ENCODE results near the gene NOTCH1. TPM values are rescaled to one million over a fixed set of nuclear protein-coding genes. Genes with fewer than 3 reads are reported as not detected.
"Not testable (repeated sequence)": the region's sequence is repeated elsewhere in the genome, so short reads cannot be mapped to it uniquely, and the experiment has no call there.

Gene NOTCH1
- total RNA-seq, 2 donors from 2014 or later, result 23.4 to 24.2 TPM

DNA sequence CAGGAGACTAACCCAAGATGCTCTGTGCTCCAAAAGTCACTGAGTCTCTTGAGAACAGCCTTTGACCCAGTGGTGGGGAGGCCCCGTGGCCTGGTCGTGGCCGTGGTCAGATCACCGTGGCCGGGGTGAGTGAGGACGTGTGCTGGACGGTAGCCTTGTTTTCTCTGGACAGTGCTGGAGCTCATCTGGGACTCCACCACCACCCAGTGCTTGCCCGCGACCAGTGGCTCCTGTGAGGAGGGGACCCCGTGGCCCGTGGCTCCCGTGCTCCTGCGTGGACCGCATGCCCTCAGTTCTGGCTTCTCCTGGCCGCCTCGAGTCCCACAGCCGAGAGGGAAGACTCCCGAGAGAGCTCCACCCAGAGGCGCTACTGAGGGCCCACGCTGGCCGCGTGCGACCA, 15.9 kb upstream of the NOTCH1 start:
- H3K4me3 Mint-ChIP-seq, result no peak overlapping the region
- Histone ChIP-seq H3K36me3 (ENCODE audit: control insufficient read depth, insufficient read depth, low read length) (no peaks in the 10 kb centered on the region), H3K27ac (ENCODE audit: low read depth, low read length) (no peak overlapping the region), H3K9ac (ENCODE audit: extremely low read depth, low read length, poor library complexity, severe bottlenecking) (no peak overlapping the region), H3K4me1 (ENCODE audit: control insufficient read depth, insufficient read depth, low read length) (no peaks in the 10 kb centered on the region), H3K4me3 (ENCODE audit: low read length) (no peak overlapping the region), H3K27me3 (ENCODE audit: control insufficient read depth, insufficient read depth, low read length, poor library complexity, severe bottlenecking) (no peaks in the 10 kb centered on the region), H3K9me3 (ENCODE audit: control insufficient read depth, low read length) (peaks cover 17% of the 10 kb centered on the region)
- 84 to 85% methylated on average over 15 to 23 of the region's 23 CpGs for WGBS, 2 experiments (ENCODE audit: insufficient coverage in 1 of 2, insufficient read length in 1 of 2)
- peaks cover 6% of the 10 kb centered on the region for H3K36me3 Mint-ChIP-seq (ENCODE audit: low read depth)
- no peak overlapping the region for H3K27ac Mint-ChIP-seq
- H3K9me3 Mint-ChIP-seq, result peaks cover 36% of the 10 kb centered on the region
- H3K27me3 Mint-ChIP-seq (ENCODE audit: insufficient read depth), result peaks cover 30% of the 10 kb centered on the region
- no peak for DNase-seq
- TF ChIP-seq, protein P1, sequence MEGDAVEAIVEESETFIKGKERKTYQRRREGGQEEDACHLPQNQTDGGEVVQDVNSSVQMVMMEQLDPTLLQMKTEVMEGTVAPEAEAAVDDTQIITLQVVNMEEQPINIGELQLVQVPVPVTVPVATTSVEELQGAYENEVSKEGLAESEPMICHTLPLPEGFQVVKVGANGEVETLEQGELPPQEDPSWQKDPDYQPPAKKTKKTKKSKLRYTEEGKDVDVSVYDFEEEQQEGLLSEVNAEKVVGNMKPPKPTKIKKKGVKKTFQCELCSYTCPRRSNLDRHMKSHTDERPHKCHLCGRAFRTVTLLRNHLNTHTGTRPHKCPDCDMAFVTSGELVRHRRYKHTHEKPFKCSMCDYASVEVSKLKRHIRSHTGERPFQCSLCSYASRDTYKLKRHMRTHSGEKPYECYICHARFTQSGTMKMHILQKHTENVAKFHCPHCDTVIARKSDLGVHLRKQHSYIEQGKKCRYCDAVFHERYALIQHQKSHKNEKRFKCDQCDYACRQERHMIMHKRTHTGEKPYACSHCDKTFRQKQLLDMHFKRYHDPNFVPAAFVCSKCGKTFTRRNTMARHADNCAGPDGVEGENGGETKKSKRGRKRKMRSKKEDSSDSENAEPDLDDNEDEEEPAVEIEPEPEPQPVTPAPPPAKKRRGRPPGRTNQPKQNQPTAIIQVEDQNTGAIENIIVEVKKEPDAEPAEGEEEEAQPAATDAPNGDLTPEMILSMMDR (conservative IDR thresholded peaks at IDR 0.05), result no peak
- H3K4me1 Mint-ChIP-seq, result peaks cover 3% of the 10 kb centered on the region

DNA sequence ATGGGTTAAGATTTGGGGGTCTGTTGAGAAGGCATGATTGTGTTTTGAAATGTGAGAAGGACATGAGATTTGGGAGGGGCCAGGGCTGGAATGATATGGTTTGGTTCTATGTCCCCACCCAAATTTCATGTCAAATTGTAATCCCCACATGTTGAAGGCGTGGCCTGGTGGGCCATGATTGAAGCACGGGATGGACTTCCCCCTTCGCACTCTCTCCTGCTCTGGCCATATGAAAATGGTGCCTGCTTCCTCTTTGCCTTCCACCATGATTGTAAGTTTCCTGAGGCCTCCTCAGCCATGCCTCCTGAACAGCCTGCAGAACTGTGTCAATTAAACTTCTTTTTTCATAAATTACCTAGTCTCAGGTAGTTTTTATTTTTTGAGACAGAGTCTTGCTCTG, 14.7 kb upstream of the NOTCH1 start:
- Histone ChIP-seq H3K27me3 (ENCODE audit: control insufficient read depth, insufficient read depth, low read length, poor library complexity, severe bottlenecking) (no peaks in the 10 kb centered on the region), H3K9ac (ENCODE audit: extremely low read depth, low read length, poor library complexity, severe bottlenecking) (no peak overlapping the region), H3K36me3 (ENCODE audit: control insufficient read depth, insufficient read depth, low read length) (no peaks in the 10 kb centered on the region), H3K9me3 (ENCODE audit: control insufficient read depth, low read length) (peaks cover 17% of the 10 kb centered on the region), H3K4me1 (ENCODE audit: control insufficient read depth, insufficient read depth, low read length) (no peaks in the 10 kb centered on the region), H3K4me3 (ENCODE audit: low read length) (no peak overlapping the region), H3K27ac (ENCODE audit: low read depth, low read length) (no peak overlapping the region)
- DNase-seq, result no peak
- H3K4me1 Mint-ChIP-seq, result peaks cover 2% of the 10 kb centered on the region
- peaks cover 6% of the 10 kb centered on the region for H3K36me3 Mint-ChIP-seq (ENCODE audit: low read depth)
- WGBS, 2 experiments (ENCODE audit: insufficient coverage in 1 of 2, insufficient read length in 1 of 2), result 96 to 100% methylated on average over 3 of the region's 3 CpGs
- H3K27me3 Mint-ChIP-seq (ENCODE audit: insufficient read depth), result peaks cover 30% of the 10 kb centered on the region
- TF ChIP-seq, protein P1 (conservative IDR thresholded peaks at IDR 0.05), result no peak
- no peak overlapping the region for H3K27ac Mint-ChIP-seq
- H3K4me3 Mint-ChIP-seq, result no peak overlapping the region
- peaks cover 36% of the 10 kb centered on the region for H3K9me3 Mint-ChIP-seq

DNA sequence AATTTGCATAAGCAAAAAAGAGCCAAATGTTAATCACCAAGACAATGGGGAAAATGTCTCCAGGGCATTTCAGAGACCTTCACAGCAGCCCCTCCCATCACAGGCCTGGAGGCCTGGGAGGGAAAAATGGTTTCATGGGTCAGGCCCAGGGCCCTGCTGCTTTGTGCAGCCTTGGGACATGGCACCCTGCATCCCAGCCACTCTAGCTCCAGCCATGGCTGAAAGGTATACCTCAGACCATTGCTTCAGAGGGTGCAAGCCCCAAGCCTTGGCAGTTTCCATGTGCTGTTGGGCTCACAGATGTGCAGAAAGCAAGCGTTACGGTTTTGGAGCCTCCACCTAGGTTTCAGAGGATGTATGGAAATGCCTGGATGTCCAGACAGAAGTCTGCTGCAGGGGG, 13.5 kb upstream of the NOTCH1 start:
- not testable (repeated sequence) for H3K4me3 Mint-ChIP-seq; H3K4me1 Mint-ChIP-seq; H3K27ac ChIP-seq (ENCODE audit: low read depth, low read length); H3K4me3 ChIP-seq (ENCODE audit: low read length); H3K36me3 Mint-ChIP-seq (ENCODE audit: low read depth); H3K27ac Mint-ChIP-seq; H3K36me3 ChIP-seq (ENCODE audit: control insufficient read depth, insufficient read depth, low read length); H3K27me3 ChIP-seq (ENCODE audit: control insufficient read depth, insufficient read depth, low read length, poor library complexity, severe bottlenecking); H3K9ac ChIP-seq (ENCODE audit: extremely low read depth, low read length, poor library complexity, severe bottlenecking); H3K4me1 ChIP-seq (ENCODE audit: control insufficient read depth, insufficient read depth, low read length); DNase-seq
- peaks cover 17% of the 10 kb centered on the region for H3K9me3 ChIP-seq (ENCODE audit: control insufficient read depth, low read length)
- 92 to 100% methylated on average over 2 of the region's 2 CpGs for WGBS, 2 experiments (ENCODE audit: insufficient coverage in 1 of 2, insufficient read length in 1 of 2)
- peaks cover 36% of the 10 kb centered on the region for H3K9me3 Mint-ChIP-seq
- peaks cover 35% of the 10 kb centered on the region for H3K27me3 Mint-ChIP-seq (ENCODE audit: insufficient read depth)

DNA sequence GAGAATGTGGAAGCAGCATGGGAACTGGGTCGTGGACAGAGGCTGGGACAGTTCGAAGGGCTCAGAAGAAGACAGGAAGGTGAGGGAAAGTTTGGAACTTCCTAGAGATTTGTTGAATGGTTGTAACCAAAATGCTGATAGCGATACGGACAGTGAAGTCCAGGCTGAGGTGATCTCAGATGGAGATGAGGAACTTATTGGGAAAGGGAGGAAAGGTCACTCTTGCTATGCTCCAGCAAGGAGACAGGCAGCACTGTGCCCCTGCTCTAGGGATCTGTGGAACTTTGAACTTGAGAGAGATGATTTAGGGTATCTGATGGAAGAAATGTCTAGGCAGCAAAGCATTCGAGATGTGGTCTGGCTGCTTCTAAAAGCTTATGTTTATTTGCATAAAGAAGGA, 13.0 kb upstream of the NOTCH1 start:
- not testable (repeated sequence) for H3K4me1 Mint-ChIP-seq; H3K27ac Mint-ChIP-seq; H3K27ac ChIP-seq (ENCODE audit: low read depth, low read length); H3K4me3 ChIP-seq (ENCODE audit: low read length); H3K36me3 Mint-ChIP-seq (ENCODE audit: low read depth); H3K4me3 Mint-ChIP-seq; H3K9ac ChIP-seq (ENCODE audit: extremely low read depth, low read length, poor library complexity, severe bottlenecking); DNase-seq; H3K4me1 ChIP-seq (ENCODE audit: control insufficient read depth, insufficient read depth, low read length); H3K27me3 ChIP-seq (ENCODE audit: control insufficient read depth, insufficient read depth, low read length, poor library complexity, severe bottlenecking); H3K36me3 ChIP-seq (ENCODE audit: control insufficient read depth, insufficient read depth, low read length)
- Mint-ChIP-seq H3K9me3 (peaks cover 36% of the 10 kb centered on the region), H3K27me3 (ENCODE audit: insufficient read depth) (peaks cover 35% of the 10 kb centered on the region)
- WGBS, 2 experiments (ENCODE audit: insufficient coverage in 1 of 2, insufficient read length in 1 of 2), result 85 to 92% methylated on average over 5 of the region's 5 CpGs
- H3K9me3 ChIP-seq (ENCODE audit: control insufficient read depth, low read length), result peaks cover 17% of the 10 kb centered on the region

Measured in endodermal cell (in vitro differentiated cells).